GM13977 (cell line): ENCODE results near the gene OR2A5.

Experiments used
- DNase-seq: peaks from one replicate; pipeline ENCODE4 v3.0.0; 2012; ENCODE audit warnings: low spot score
- CTCF ChIP-seq: IDR thresholded peaks from 2 replicates; pipeline ENCODE4 v1.5.1; 2012; ENCODE audit warnings: mild to moderate bottlenecking, control low read depth; ENCODE audit not compliant: insufficient read depth; ENCODE audit errors: extremely low read depth, missing control alignments
- in situ Hi-C: fragments of 300-500 bp; cut with MboI; formaldehyde crosslinking; loops from one replicate; pipeline ENCODE4 v1.12.0; 2022; ENCODE audit warnings: low sequenced_read_pairs, low pct_unique_long_range_greater_than_20kb, mixed read lengths, inconsistent platforms; ENCODE audit not compliant: unreplicated experiment

OR2A5 gene

GRCh38 chr7:144011458-144012230 lies 37.1 kb upstream of the OR2A5 start:
- no peak for DNase-seq
- TF ChIP-seq CTCF = no peak
- in situ Hi-C loops = no loop called here

- DNase-seq = no peak
- in situ Hi-C loops = no loop called here
- no peak for TF ChIP-seq CTCF
Measured at GRCh38 chr7:144018065-144018464, 30.7 kb upstream of the OR2A5 start.

- no peak for TF ChIP-seq CTCF
- in situ Hi-C loops = no loop called here
- no peak for DNase-seq
Measured at GRCh38 chr7:144019457-144019856, 29.3 kb upstream of the OR2A5 start.

- TF ChIP-seq CTCF = no peak
- no peak for DNase-seq
- in situ Hi-C loops = no loop called here
Measured at GRCh38 chr7:144020340-144020739, 28.4 kb upstream of the OR2A5 start.

GRCh38 chr7:144022169-144022568 lies 26.6 kb upstream of the OR2A5 start:
- in situ Hi-C loops = no loop called here
- no peak for TF ChIP-seq CTCF
- DNase-seq = no peak

GRCh38 chr7:144023171-144023827 lies 25.4 kb upstream of the OR2A5 start:
- no peak for TF ChIP-seq CTCF
- DNase-seq = no peak
- in situ Hi-C loops = no loop called here
